NCI-H1436 (cell line): ENCODE data around the gene RAC3.

Experiments
- DNase-seq: peaks from one replicate; lab custom pipeline; 2025; lab: John Stamatoyannopoulos, UW

Gene RAC3

DNA sequence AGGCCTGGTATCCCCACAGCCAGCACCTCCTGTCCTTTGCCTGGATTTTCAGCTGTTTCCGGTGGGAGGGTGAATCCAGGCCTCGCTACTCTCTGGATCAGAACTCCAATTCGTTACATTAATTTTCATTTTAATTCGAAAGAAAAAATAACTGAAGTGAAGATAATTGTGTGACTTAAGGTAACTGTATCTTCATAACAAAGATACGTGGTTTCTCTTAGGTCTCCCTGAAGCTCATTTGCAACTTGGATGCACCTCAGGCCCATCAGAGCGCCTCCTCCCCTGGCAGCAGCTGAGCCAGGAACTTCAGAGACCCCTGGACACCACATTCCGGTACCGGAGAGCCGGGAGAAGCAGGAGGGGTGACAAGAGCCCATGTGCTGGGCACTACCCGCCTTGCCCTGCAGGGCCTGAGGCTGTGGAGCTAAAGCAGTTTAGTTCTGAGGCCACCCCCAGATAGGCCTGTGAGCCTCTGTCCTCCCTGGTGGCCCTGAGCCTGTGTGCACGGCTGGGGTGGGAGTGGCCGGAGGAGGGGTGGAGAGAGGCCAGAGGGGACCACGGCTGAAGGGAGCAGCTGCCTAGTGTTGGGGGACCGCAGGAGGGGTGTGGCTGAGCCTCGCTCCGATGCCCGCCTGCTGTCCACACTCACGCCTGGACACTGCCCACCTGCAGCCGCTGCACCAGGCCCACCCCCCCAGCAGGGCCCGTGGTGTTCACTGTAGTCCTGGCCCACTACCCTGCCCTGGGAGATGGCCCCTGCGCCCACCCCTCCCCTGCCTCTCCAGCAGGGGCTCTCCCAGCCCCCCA lies 45.5 kb downstream of the RAC3 start:
- no peak for DNase-seq

GRCh38 chr17:82077617-82078358 lies 46.3 kb downstream of the RAC3 start:
- DNase-seq: no peak

DNA sequence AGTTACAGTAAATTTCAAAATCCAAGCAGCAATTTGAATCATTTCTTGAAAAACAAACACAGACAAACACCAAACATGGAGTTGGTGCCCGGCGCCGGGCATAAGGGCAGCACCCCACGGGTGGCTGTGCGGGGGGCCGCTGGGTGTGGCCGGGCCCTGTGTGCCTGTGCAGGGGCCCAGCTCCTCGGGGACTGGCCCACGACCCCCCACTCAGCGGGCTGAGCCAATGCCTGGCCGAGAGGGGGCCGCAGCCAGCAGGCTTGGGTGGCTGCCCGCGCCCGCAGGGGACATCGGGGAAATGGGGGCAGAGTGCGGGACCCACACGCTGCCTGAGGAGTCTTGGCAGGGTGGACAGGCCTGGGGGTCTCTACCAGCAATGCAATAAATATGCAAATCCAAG lies 47.0 kb downstream of the RAC3 start:
- DNase-seq: no peak

DNA sequence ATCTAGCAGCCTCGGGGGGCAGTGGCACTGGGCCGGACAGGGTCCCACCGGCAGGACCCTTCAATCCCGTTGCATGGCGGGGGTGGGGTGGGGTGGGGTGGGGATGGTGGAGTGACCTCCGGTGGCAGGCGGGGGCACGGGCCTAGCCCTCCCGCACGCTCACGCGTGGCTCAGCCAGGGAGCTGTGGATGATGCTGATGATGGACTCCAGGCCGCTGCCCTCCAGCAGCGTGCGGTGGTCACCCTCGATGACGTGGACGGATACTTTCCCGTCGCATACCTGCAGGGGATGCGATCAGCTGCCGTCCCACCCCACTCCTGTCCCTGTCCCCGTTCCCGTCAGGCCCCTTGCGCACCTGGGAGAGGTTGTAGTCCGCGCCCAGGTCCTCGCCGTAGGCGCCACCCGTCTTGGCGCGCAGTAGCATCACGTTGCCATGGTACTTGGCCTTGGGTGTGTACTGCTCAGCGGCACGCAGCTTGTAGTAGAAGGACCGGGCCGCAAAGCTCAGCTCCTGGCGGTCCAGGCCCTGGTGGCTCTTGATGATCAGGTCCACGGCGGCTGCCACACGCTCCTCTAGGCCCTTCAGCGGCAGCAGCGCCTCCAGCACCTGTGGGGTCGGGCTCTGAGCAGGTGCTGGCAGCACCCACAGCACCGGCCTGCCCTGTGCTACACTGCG lies 47.7 kb downstream of the RAC3 start:
- no peak for DNase-seq

DNA sequence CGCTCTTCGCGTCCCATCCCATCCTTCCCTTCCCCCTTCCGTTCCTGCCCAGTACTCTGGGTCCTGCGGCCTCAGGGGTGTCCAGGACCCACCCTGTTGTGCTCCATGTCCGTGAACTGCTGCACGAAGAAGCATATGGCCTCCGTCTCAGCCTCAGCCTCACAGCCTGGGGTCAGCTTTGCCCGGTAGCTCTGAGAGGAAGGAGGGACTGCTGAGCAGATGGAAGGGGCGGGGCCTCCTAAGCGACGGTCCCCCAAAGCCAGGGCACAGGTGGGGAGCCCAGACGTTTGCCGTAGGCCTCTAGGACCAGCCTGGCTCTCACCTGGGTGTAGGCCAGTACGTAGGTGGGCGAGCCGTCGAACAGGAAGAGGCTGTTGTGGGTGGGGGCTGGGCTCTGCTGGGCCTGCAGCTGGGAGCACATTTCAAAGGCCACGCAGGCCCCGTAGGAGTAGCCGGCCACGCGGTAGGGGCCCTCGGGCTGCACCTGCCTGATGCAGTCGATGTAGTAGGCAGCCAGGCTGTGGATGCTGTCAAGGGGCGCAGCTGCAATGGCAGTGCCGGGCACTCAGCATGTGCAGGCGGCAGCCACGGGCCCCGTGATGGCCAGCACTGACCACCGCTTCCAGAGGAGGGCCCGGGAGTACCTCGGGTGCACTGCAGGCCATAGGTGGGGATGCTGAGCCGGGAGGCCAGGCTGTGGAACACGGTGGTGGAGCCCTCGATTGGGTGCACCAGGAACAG lies 48.7 kb downstream of the RAC3 start:
- DNase-seq: no peak

- no peak for DNase-seq
These were observed 49.4 kb downstream of the RAC3 start for GRCh38 chr17:82080789-82081464.

GRCh38 chr17:82081546-82081945 lies 50.1 kb downstream of the RAC3 start:
- no peak for DNase-seq

- no peak for DNase-seq
These were observed 50.5 kb downstream of the RAC3 start for GRCh38 chr17:82081966-82082365.

DNA sequence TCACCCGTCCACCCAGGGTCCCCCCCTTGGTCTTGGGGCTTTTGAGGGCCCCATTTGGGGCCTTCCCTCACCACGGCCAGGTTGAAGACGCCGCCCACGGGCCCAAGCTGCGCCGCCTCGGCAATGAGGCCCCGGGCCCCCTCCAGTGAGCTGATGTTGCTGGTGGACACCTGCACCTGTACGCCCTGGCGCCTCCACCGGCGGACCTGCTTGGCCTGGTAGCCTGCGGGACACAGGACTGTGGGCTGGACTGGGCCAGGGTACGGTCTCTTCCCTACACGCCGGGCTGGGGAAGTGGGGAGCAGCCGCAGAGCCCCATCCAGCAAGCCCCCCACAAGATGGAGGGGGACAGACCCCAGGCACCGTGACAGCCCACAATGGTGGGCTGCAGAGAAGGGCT lies 51.0 kb downstream of the RAC3 start:
- no peak for DNase-seq

DNA sequence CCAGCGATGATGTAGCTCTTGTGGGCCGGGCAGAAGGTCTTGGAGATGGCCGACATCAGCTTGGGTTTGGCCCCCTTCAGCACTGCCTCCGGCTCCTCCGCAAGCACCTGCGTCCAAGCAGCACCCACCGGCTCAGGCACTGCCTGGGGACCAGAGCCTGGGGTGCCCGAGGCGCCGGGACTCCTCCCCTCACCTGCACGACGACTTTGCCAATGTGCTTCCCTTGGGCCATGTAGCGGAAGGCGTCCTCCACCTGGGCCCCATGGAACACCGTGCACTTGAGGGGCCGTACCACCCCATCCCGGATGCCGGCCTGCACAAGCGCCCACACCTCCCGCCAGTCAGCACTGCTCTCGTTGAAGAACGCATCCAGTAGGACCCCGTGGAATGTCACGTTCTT lies 51.5 kb downstream of the RAC3 start:
- DNase-seq: no peak
